Esophagus muscularis mucosa (tissue), 4 donors: ENCODE data around the gene TMEM11. TPM values are rescaled to one million over a fixed set of nuclear protein-coding genes. Genes with fewer than 3 reads are reported as not detected.

ENCODE experiments used
- DNase-seq: peaks from one replicate; pipeline ENCODE4 v3.0.0-alpha.2; 2017; ENCODE audit errors: extremely low spot score
- H3K27ac ChIP-seq, 4 donors: fragments of 200-600 bp; sonication (generic); replicated peaks in 1 of 4; 1 replicate in 3 of 4; 2 replicates in 1 of 4; pipeline ENCODE4 v1.5.1; 2016 to 2019; ENCODE audit warnings: mild to moderate bottlenecking in 1 of 4
- H3K27me3 ChIP-seq, 4 donors: fragments of 200-600 bp; sonication (generic); one replicate each; pipeline versions ENCODE4 v1.5.1 to v1.6.0; 2016 to 2019
- H3K36me3 ChIP-seq, 4 donors: fragments of 200-600 bp; sonication (generic); one replicate each; pipeline ENCODE4 v1.5.1; 2016 to 2019
- H3K4me1 ChIP-seq, 4 donors: fragments of 200-600 bp; sonication (generic); one replicate each; pipeline ENCODE4 v1.5.1; 2016 to 2019
- H3K4me3 ChIP-seq, 4 donors: fragments of 200-600 bp; sonication (generic); 1 replicate in 2 of 4; 2 replicates in 2 of 4; pipeline ENCODE4 v1.5.1; 2016 to 2019; ENCODE audit warnings: mild to moderate bottlenecking in 4 of 4, moderate library complexity in 1 of 4
- H3K9me3 ChIP-seq, 4 donors: fragments of 200-600 bp; sonication (generic); 1 replicate in 3 of 4; 2 replicates in 1 of 4; pipeline ENCODE4 v1.5.1; 2016 to 2019
- CTCF ChIP-seq, 3 experiments: fragments of 200-600 bp in 2 of 3; fragments of 450-650 bp in 1 of 3; sonication (generic) in 2 of 3; IDR thresholded peaks; one replicate each; pipeline ENCODE4 v1.5.1; 2017 to 2019; ENCODE audit warnings: antibody characterized with exemption in 3 of 3, mild to moderate bottlenecking in 2 of 3, moderate library complexity in 1 of 3
- EP300 ChIP-seq: sonication (generic); formaldehyde crosslinking; IDR thresholded peaks from one replicate; pipeline ENCODE4 v1.6.1; 2017; ENCODE audit warnings: antibody characterized with exemption
- POLR2A ChIP-seq: fragments of 450-650 bp; IDR thresholded peaks from one replicate; pipeline ENCODE4 v1.6.1; 2017; ENCODE audit warnings: antibody characterized with exemption, moderate library complexity, mild to moderate bottlenecking, low read depth
- POLR2AphosphoS5 ChIP-seq, 2 donors: sonication (generic); formaldehyde crosslinking; IDR thresholded peaks; one replicate each; pipeline ENCODE4 v1.6.1; 2017; ENCODE audit warnings: antibody characterized with exemption in 2 of 2
- WGBS: methylation state at CpG from one replicate; pipeline ENCODE4 v1.1.5; 2018; 5-methylcytosine and 5-hydroxymethylcytosine counted together
- intact Hi-C: fragments of 100-400 bp; cut with DNase I; formaldehyde crosslinking; loops from one replicate; pipeline ENCODE4 v1.15.1; 2023
- total RNA-seq, 4 donors: library from RNA; depleted of rRNA; stranded (reverse); fragments of >200 nt; gene quantifications; one replicate each; pipeline versions ENCODE4 v1.1.0 to v1.2.1, GENCODE V29; 2016

Gene TMEM11
- total RNA-seq: 10 to 100 TPM; 24.1 to 31.0 (median 26.0) TPM

- no peak for TF ChIP-seq CTCF (IDR thresholded peaks at IDR 0.05)
- TF ChIP-seq POLR2A: peak; percentile 81
- no peak for TF ChIP-seq EP300
- peak; percentile 85 to 94 for TF ChIP-seq POLR2AphosphoS5 (IDR thresholded peaks at IDR 0.05)
- peak; percentile 98 for DNase-seq
- Histone ChIP-seq H3K4me1 (peaks cover 51 to 71% (median 56%) of the 10 kb centered on the region in 4 donors), H3K27ac (peak within 1 kb of the TSS; percentile 89 to 96 (median 92)), H3K4me3 (peak within 1 kb of the TSS; percentile 90 to 97 (median 95)), H3K9me3 (no peaks in the 10 kb centered on the region), H3K36me3 (peaks cover 0 to 21% (median 16%) of the 10 kb centered on the region in 4 donors), H3K27me3 (peaks cover 0 to 7% (median 0%) of the 10 kb centered on the region in 4 donors)
- intact Hi-C loops: loop anchor here (2.0 to 5.0 kb wide), 2 partner anchors 52 to 87 kb away; partner anchors contain the start of gene DHRS7B
- WGBS: 0% methylated on average over 12 of the region's 76 CpGs
Measured at GRCh38 chr17:21214015-21214776, at the start of gene TMEM11. Gene TMEM11, minus strand, starts transcription at chr17:21214161. Its CDS starts 9 bp downstream, at chr17:21214152.

GRCh38 chr17:21263376-21263775 is 49.4 kb upstream of the TMEM11 start:
- Histone ChIP-seq H3K27ac (no peak overlapping the region), H3K4me1 (peaks cover 0 to 12% (median 8%) of the 10 kb centered on the region in 4 donors), H3K4me3 (no peak overlapping the region), H3K27me3 (no peaks in the 10 kb centered on the region), H3K9me3 (no peaks in the 10 kb centered on the region), H3K36me3 (no peaks in the 10 kb centered on the region)
- intact Hi-C loops: no loop called here
- 72% methylated on average over 6 of the region's 6 CpGs for WGBS
- TF ChIP-seq CTCF (IDR thresholded peaks at IDR 0.05) (no peak), POLR2AphosphoS5 (IDR thresholded peaks at IDR 0.05) (no peak), EP300 (no peak), POLR2A (no peak)
- DNase-seq: no peak

GRCh38 chr17:21262259-21262993 is 48.5 kb upstream of the TMEM11 start:
- Histone ChIP-seq H3K4me3 (no peak overlapping the region), H3K36me3 (no peaks in the 10 kb centered on the region), H3K27me3 (no peaks in the 10 kb centered on the region), H3K27ac (no peak overlapping the region), H3K4me1 (peaks cover 0 to 12% (median 8%) of the 10 kb centered on the region in 4 donors), H3K9me3 (no peaks in the 10 kb centered on the region)
- WGBS: 80% methylated on average over 12 of the region's 12 CpGs
- intact Hi-C loops: no loop called here
- DNase-seq: no peak
- no peak for TF ChIP-seq EP300
- no peak for TF ChIP-seq POLR2A
- TF ChIP-seq POLR2AphosphoS5 (IDR thresholded peaks at IDR 0.05): no peak
- TF ChIP-seq CTCF (IDR thresholded peaks at IDR 0.05): no peak

- Histone ChIP-seq H3K9me3 (no peaks in the 10 kb centered on the region), H3K27ac (no peak overlapping the region), H3K4me1 (peaks cover 5 to 18% (median 13%) of the 10 kb centered on the region in 4 donors), H3K36me3 (no peaks in the 10 kb centered on the region), H3K4me3 (no peak overlapping the region), H3K27me3 (no peaks in the 10 kb centered on the region)
- WGBS: 92% methylated on average over 7 of the region's 7 CpGs
- no peak for DNase-seq
- TF ChIP-seq CTCF (IDR thresholded peaks at IDR 0.05) (no peak), POLR2AphosphoS5 (IDR thresholded peaks at IDR 0.05) (no peak), POLR2A (no peak), EP300 (no peak)
- intact Hi-C loops: loop anchor here (10.0 kb wide), 1 partner anchor 224 kb away; no protein-coding TSS in a partner anchor
Measured at GRCh38 chr17:21258593-21258992, 44.6 kb upstream of the TMEM11 start.
